Measurements from ENCODE around the gene MAP3K13. TPM values are rescaled to one million over a fixed set of nuclear protein-coding genes. Genes with fewer than 3 reads are reported as not detected.

The MAP3K13 gene
- total and polyA plus RNA-seq, 2 of the 13 experiments (the other 11 are each of a cell fraction or from before 2014, with no cell fraction given), result 24.2 to 26.5 TPM

GRCh38 chr3:185317674-185318073, 45.3 kb upstream of the MAP3K13 start (continued):
- TF ChIP-seq TERF1 (CRISPR knock-in tag; IDR thresholded peaks at IDR 0.05) (no peak), SOX5 (CRISPR knock-in tag; IDR thresholded peaks at IDR 0.05; ENCODE audit: borderline replicate concordance) (0 out of 2 replicates have a peak, but pooled peaks have one; percentile 14), ZNF121 (CRISPR knock-in tag; IDR thresholded peaks at IDR 0.05) (no peak), SKI (IDR thresholded peaks at IDR 0.05; ENCODE audit: partially characterized antibody) (peak; percentile 80), ZBTB33 (CRISPR knock-in tag; IDR thresholded peaks at IDR 0.05) (no peak), ZFP41 (CRISPR knock-in tag; IDR thresholded peaks at IDR 0.05; ENCODE audit: borderline replicate concordance) (no peak), PBX3 (CRISPR knock-in tag; IDR thresholded peaks at IDR 0.05; ENCODE audit: borderline replicate concordance) (no peak), ZNF678 (CRISPR knock-in tag; IDR thresholded peaks at IDR 0.05) (no peak), PAWR (CRISPR knock-in tag; IDR thresholded peaks at IDR 0.05; ENCODE audit: borderline replicate concordance) (no peak), ZSCAN31 (CRISPR knock-in tag; IDR thresholded peaks at IDR 0.05; ENCODE audit: low read depth) (no peak), U2AF2 (IDR thresholded peaks at IDR 0.05; ENCODE audit: low read depth, low read length) (no peak), ZNF710 (CRISPR knock-in tag; IDR thresholded peaks at IDR 0.05; ENCODE audit: borderline replicate concordance) (no peak), FOXA3 (CRISPR knock-in tag; IDR thresholded peaks at IDR 0.05) (peak; percentile 18; the same call in 1 of the 2 replicates), ZNF274 (CRISPR knock-in tag; IDR thresholded peaks at IDR 0.05) (no peak), TBL1XR1 (IDR thresholded peaks at IDR 0.05; ENCODE audit: borderline replicate concordance, low read length, partially characterized antibody) (peak; percentile 85), GLI4 (CRISPR knock-in tag; IDR thresholded peaks at IDR 0.05; ENCODE audit: borderline replicate concordance) (no peak), GFI1 (CRISPR knock-in tag; IDR thresholded peaks at IDR 0.05; ENCODE audit: borderline replicate concordance) (no peak), EEA1 (CRISPR knock-in tag; IDR thresholded peaks at IDR 0.05; ENCODE audit: borderline replicate concordance) (no peak), KAT8 (CRISPR knock-in tag; IDR thresholded peaks at IDR 0.05) (0 out of 2 replicates have a peak, but pooled peaks have one; percentile 7), RCOR2 (CRISPR knock-in tag; IDR thresholded peaks at IDR 0.05) (no peak), SMAD3 (CRISPR knock-in tag; IDR thresholded peaks at IDR 0.05) (no peak), MLX (CRISPR knock-in tag; IDR thresholded peaks at IDR 0.05) (no peak), NCOR1 (IDR thresholded peaks at IDR 0.05; ENCODE audit: borderline replicate concordance, low read length) (peak; percentile 85; the same call in 1 of the 2 replicates), XBP1 (CRISPR knock-in tag; IDR thresholded peaks at IDR 0.05) (no peak)

Measured in HepG2 (cell line).